GM23338 (cell line): ENCODE measurements around the gene DGCR8. TPM values are rescaled to one million over a fixed set of nuclear protein-coding genes. Genes with fewer than 3 reads are reported as not detected.

Experiments used
- ATAC-seq: fragments of 200-7000 bp; cut with Tn5 transposase; 3 replicates; pipeline ENCODE4 v1.9.1; 2020
- DNase-seq: peaks from one replicate; pipeline ENCODE4 v3.0.0-alpha.2; 2015; ENCODE audit warnings: low spot score
- H2AFZ ChIP-seq: fragments of 200-600 bp; sonication (generic); 2 replicates; pipeline ENCODE4 v1.8.0; 2016; ENCODE audit warnings: antibody characterized with exemption, mild to moderate bottlenecking, moderate library complexity
- H3F3A ChIP-seq: fragments of 200-600 bp; sonication (generic); replicated peaks from 2 replicates; pipeline ENCODE4 v1.8.0; 2017; ENCODE audit warnings: antibody characterized with exemption, mixed run types, low read depth
- H3K27ac ChIP-seq: fragments of 200-600 bp; sonication (generic); 2 replicates; pipeline ENCODE4 v1.6.1; 2016; ENCODE audit warnings: low read depth
- H3K27me3 ChIP-seq: fragments of 200-600 bp; sonication (generic); 2 replicates; pipeline ENCODE4 v1.8.0; 2016; ENCODE audit warnings: mild to moderate bottlenecking, mixed run types, moderate library complexity; ENCODE audit not compliant: insufficient read depth
- H3K36me3 ChIP-seq: fragments of 200-600 bp; sonication (generic); 2 replicates; pipeline ENCODE4 v1.8.0; 2016; ENCODE audit warnings: mild to moderate bottlenecking; ENCODE audit not compliant: insufficient read depth
- H3K4me1 ChIP-seq: fragments of 200-600 bp; sonication (generic); 2 replicates; pipeline ENCODE4 v1.8.0; 2016; ENCODE audit warnings: mild to moderate bottlenecking, moderate library complexity; ENCODE audit not compliant: insufficient read depth
- H3K4me2 ChIP-seq: fragments of 200-600 bp; sonication (generic); 2 replicates; pipeline ENCODE4 v1.7.1; 2017; ENCODE audit warnings: mixed run types
- H3K4me3 ChIP-seq: fragments of 200-600 bp; sonication (generic); 2 replicates; pipeline ENCODE4 v1.6.1; 2016; ENCODE audit warnings: mixed run types
- H3K79me2 ChIP-seq: fragments of 200-600 bp; sonication (generic); replicated peaks from 2 replicates; pipeline ENCODE4 v1.8.0; 2017; ENCODE audit warnings: mild to moderate bottlenecking; ENCODE audit not compliant: insufficient read depth
- H3K9me2 ChIP-seq: fragments of 200-600 bp; sonication (generic); 2 replicates; pipeline ENCODE4 v1.8.0; 2017; ENCODE audit not compliant: insufficient read depth
- H4K20me1 ChIP-seq: fragments of 200-600 bp; sonication (generic); replicated peaks from 2 replicates; pipeline ENCODE4 v1.8.0; 2017; ENCODE audit warnings: mild to moderate bottlenecking; ENCODE audit not compliant: insufficient read depth
- H3K27ac Mint-ChIP-seq: 2 replicates; pipeline ENCODE4 v1.8.0; 2020; ENCODE audit warnings: inconsistent platforms, mild to moderate bottlenecking, moderate library complexity, mixed read lengths
- H3K27me3 Mint-ChIP-seq: 3 replicates; pipeline ENCODE4 v1.8.0; 2022; ENCODE audit warnings: low read depth, mild to moderate bottlenecking, moderate library complexity, mixed read lengths, inconsistent platforms; ENCODE audit not compliant: insufficient read depth, poor library complexity
- H3K36me3 Mint-ChIP-seq: 3 replicates; pipeline ENCODE4 v1.8.0; 2021; ENCODE audit warnings: low read depth, mild to moderate bottlenecking, inconsistent platforms, moderate library complexity, mixed read lengths
- H3K4me1 Mint-ChIP-seq: 3 replicates; pipeline ENCODE4 v1.8.0; 2020; ENCODE audit warnings: mild to moderate bottlenecking, inconsistent platforms, mixed read lengths
- H3K4me3 Mint-ChIP-seq: 3 replicates; pipeline ENCODE4 v1.8.0; 2021; ENCODE audit warnings: moderate library complexity, mild to moderate bottlenecking, inconsistent platforms, mixed read lengths
- H3K9me3 Mint-ChIP-seq: 3 replicates; pipeline ENCODE4 v1.8.0; 2020; ENCODE audit warnings: moderate library complexity, mild to moderate bottlenecking, inconsistent platforms, mixed read lengths
- CREB1 ChIP-seq: fragments of 250-450 bp; sonication (Bioruptor Pico); IDR thresholded peaks from 2 replicates; pipeline ENCODE4 v1.5.0; 2020; ENCODE audit warnings: low read depth, mild to moderate bottlenecking, moderate library complexity
- CTCF ChIP-seq, 2 experiments: fragments of 200-600 bp in 1 of 2; sonication (generic) in 1 of 2; conservative IDR thresholded peaks; 2 replicates each; pipeline versions ENCODE4 v1.5.1 to v1.6.1; 2016 to 2017; ENCODE audit warnings: antibody characterized with exemption in 2 of 2, low read depth in 2 of 2, mild to moderate bottlenecking in 2 of 2, moderate library complexity in 1 of 2
- ETS1 ChIP-seq: IDR thresholded peaks from 2 replicates; pipeline ENCODE4 v1.6.1; 2016; ENCODE audit warnings: antibody characterized with exemption
- EZH2 ChIP-seq: fragments of 200-600 bp; sonication (generic); IDR thresholded peaks from one replicate; pipeline ENCODE4 v1.8.0; 2017; ENCODE audit warnings: antibody characterized with exemption, mild to moderate bottlenecking, low read depth; ENCODE audit not compliant: unreplicated experiment
- EZH2phosphoT487 ChIP-seq: fragments of 200-600 bp; sonication (generic); IDR thresholded peaks from one replicate; pipeline ENCODE4 v1.8.1; 2018; ENCODE audit warnings: antibody characterized with exemption; ENCODE audit not compliant: unreplicated experiment
- JUNB ChIP-seq: IDR thresholded peaks from one replicate; pipeline ENCODE4 v1.6.1; 2016; ENCODE audit warnings: antibody characterized with exemption; ENCODE audit not compliant: unreplicated experiment
- NANOG ChIP-seq: IDR thresholded peaks from 2 replicates; pipeline ENCODE4 v1.6.1; 2016; ENCODE audit warnings: antibody characterized with exemption, borderline replicate concordance
- POLR2AphosphoS5 ChIP-seq: IDR thresholded peaks from 2 replicates; pipeline ENCODE4 v1.6.1; 2016; ENCODE audit warnings: antibody characterized with exemption, low read depth
- REST ChIP-seq: IDR thresholded peaks from one replicate; pipeline ENCODE4 v1.6.1; 2018; ENCODE audit warnings: antibody characterized with exemption; ENCODE audit not compliant: unreplicated experiment
- STAT1 ChIP-seq: IDR thresholded peaks from one replicate; pipeline ENCODE4 v1.6.1; 2016; ENCODE audit warnings: antibody characterized with exemption; ENCODE audit not compliant: unreplicated experiment
- ZNF114 ChIP-seq: fragments of 250-450 bp; sonication (Bioruptor Pico); IDR thresholded peaks from 2 replicates; pipeline ENCODE4 v1.5.0; 2020; ENCODE audit warnings: mild to moderate bottlenecking, moderate library complexity
- ZNF331 ChIP-seq: fragments of 250-450 bp; sonication (Bioruptor Pico); IDR thresholded peaks from 2 replicates; pipeline ENCODE4 v1.5.0; 2020; ENCODE audit warnings: low read depth, mild to moderate bottlenecking, moderate library complexity
- ZNF462 ChIP-seq: fragments of 250-450 bp; sonication (Bioruptor Pico); IDR thresholded peaks from 2 replicates; pipeline ENCODE4 v1.5.0; 2020; ENCODE audit warnings: mild to moderate bottlenecking, moderate library complexity
- polyA plus RNA-seq: library from polyadenylated mRNA; unstranded; fragments of >200 nt; fragmentation: Nextera tagmentation; extraction: Ambion mirVana; gene quantifications from 2 replicates; pipeline ENCODE4 v1.2.1, GENCODE V29; 2016
- total RNA-seq: library from RNA; depleted of rRNA; stranded (reverse); fragments of >200 nt; shearing (Covaris generic); gene quantifications from 2 replicates; pipeline ENCODE4 v1.2.3, GENCODE V29; 2014

DGCR8 gene
- total and polyA plus RNA-seq, 2 experiments from 2014 or later = 12.2 to 48.9 TPM

- Histone ChIP-seq H2AFZ (no peak overlapping the region), H3K9me2 (no peaks in the 10 kb centered on the region), H3K36me3 (no peaks in the 10 kb centered on the region), H3K4me3 (no peak overlapping the region), H3K79me2 (no peaks in the 10 kb centered on the region), H3F3A (0 out of 2 replicates have a peak, but pooled peaks cover 4% of the 10 kb centered on the region), H3K27ac (no peak overlapping the region), H3K4me2 (no peak overlapping the region), H3K4me1 (no peaks in the 10 kb centered on the region), H3K27me3 (no peaks in the 10 kb centered on the region), H4K20me1 (no peaks in the 10 kb centered on the region)
- Mint-ChIP-seq H3K27me3 (peaks cover 5% of the 10 kb centered on the region), H3K4me1 (no peaks in the 10 kb centered on the region), H3K27ac (no peak overlapping the region), H3K36me3 (no peaks in the 10 kb centered on the region; the same call in 2 of the 3 replicates), H3K4me3 (no peak overlapping the region), H3K9me3 (no peaks in the 10 kb centered on the region)
- ATAC-seq (no peak), DNase-seq (no peak)
- TF ChIP-seq EZH2phosphoT487 (no peak), ETS1 (no peak), ZNF114 (no peak), CTCF (conservative IDR thresholded peaks at IDR 0.05; ENCODE audit: low read depth in 2 of 2) (no peak), CREB1 (no peak), REST (no peak), ZNF462 (CRISPR knock-in tag) (no peak), STAT1 (no peak), ZNF331 (CRISPR knock-in tag) (no peak), EZH2 (no peak), JUNB (no peak), POLR2AphosphoS5 (no peak), NANOG (no peak)
Measured at GRCh38 chr22:20064140-20064480, 15.9 kb upstream of the DGCR8 start.
